T-helper 2 cell treated with Interferon-gamma antibody and Interleukin-4, amounts not matched to agents 5 μg/mL and 100 μg/mL, for 36 hours (primary cell): ENCODE results near the gene EXOSC5.
"Not testable (repeated sequence)": the region's sequence is repeated elsewhere in the genome, so short reads cannot be mapped to it uniquely, and the experiment has no call there.

Experiments used
- DNase-seq: peaks from one replicate; pipeline ENCODE4 v3.0.0; 2021; ENCODE audit warnings: low spot score
- H3K27ac Mint-ChIP-seq: one replicate; pipeline ENCODE4 v1.8.0; 2021; ENCODE audit warnings: mild to moderate bottlenecking, mixed read lengths
- H3K27me3 Mint-ChIP-seq: one replicate; pipeline ENCODE4 v1.8.0; 2021; ENCODE audit warnings: low read depth, mixed read lengths
- H3K36me3 Mint-ChIP-seq: one replicate; pipeline ENCODE4 v1.8.0; 2021; ENCODE audit warnings: low read depth, mixed read lengths
- H3K4me1 Mint-ChIP-seq: one replicate; pipeline ENCODE4 v1.8.0; 2021; ENCODE audit warnings: low read depth, mixed read lengths
- H3K4me3 Mint-ChIP-seq: one replicate; pipeline ENCODE4 v1.8.0; 2022; ENCODE audit warnings: mild to moderate bottlenecking, moderate library complexity, mixed read lengths
- H3K9me3 Mint-ChIP-seq: one replicate; pipeline ENCODE4 v1.8.0; 2021; ENCODE audit warnings: mixed read lengths

EXOSC5 gene

GRCh38 chr19:41397086-41398049 is at the start of gene EXOSC5, which contains the start of gene BCKDHA:
TSS of gene EXOSC5 (minus strand) at chr19:41397359. CDS start at chr19:41397328, 31 bp downstream.
TSS of gene BCKDHA (plus strand) at chr19:41397818. CDS start at chr19:41397828, 10 bp downstream.
- H3K27me3 Mint-ChIP-seq = no peaks in the 10 kb centered on the region
- H3K4me1 Mint-ChIP-seq = peaks cover 27% of the 10 kb centered on the region
- H3K27ac Mint-ChIP-seq = peak within 1 kb of the TSS; percentile 98
- H3K36me3 Mint-ChIP-seq = peaks cover 7% of the 10 kb centered on the region
- DNase-seq = peak; percentile 99
- H3K9me3 Mint-ChIP-seq = no peaks in the 10 kb centered on the region
- peak within 1 kb of the TSS; percentile 97 for H3K4me3 Mint-ChIP-seq

DNA sequence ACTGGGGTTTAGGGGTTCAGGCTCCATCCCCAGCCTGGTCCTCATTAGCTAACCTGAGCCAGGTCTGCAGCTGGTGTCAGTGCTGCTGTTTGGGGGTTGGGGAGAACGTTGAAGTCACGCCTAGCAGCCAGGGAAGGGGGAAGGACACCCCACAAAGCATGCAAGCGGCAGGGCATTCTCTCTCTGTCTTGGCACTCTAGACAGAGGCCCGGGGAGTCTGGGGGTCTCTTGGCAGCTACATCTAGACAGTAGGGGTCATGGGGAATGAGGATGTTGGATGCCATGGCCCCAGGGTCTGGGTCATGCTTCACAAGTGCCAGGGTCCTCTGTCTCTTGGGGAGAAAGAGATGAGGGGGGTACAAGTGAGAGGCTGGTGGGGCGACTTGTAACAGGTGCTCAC is 48.4 kb upstream of the EXOSC5 start:
- no peak for DNase-seq
- no peaks in the 10 kb centered on the region for H3K36me3 Mint-ChIP-seq
- peaks cover 28% of the 10 kb centered on the region for H3K4me1 Mint-ChIP-seq
- no peaks in the 10 kb centered on the region for H3K9me3 Mint-ChIP-seq
- H3K4me3 Mint-ChIP-seq = no peak overlapping the region
- H3K27me3 Mint-ChIP-seq = peaks cover 12% of the 10 kb centered on the region
- H3K27ac Mint-ChIP-seq = no peak overlapping the region

- peak overlapping the region; percentile 41 for H3K27ac Mint-ChIP-seq
- no peak for DNase-seq
- no peaks in the 10 kb centered on the region for H3K9me3 Mint-ChIP-seq
- H3K4me1 Mint-ChIP-seq = peaks cover 23% of the 10 kb centered on the region
- H3K36me3 Mint-ChIP-seq = no peaks in the 10 kb centered on the region
- no peak overlapping the region for H3K4me3 Mint-ChIP-seq
- peaks cover 9% of the 10 kb centered on the region for H3K27me3 Mint-ChIP-seq
Measured at GRCh38 chr19:41443813-41444455, 46.8 kb upstream of the EXOSC5 start.

DNA sequence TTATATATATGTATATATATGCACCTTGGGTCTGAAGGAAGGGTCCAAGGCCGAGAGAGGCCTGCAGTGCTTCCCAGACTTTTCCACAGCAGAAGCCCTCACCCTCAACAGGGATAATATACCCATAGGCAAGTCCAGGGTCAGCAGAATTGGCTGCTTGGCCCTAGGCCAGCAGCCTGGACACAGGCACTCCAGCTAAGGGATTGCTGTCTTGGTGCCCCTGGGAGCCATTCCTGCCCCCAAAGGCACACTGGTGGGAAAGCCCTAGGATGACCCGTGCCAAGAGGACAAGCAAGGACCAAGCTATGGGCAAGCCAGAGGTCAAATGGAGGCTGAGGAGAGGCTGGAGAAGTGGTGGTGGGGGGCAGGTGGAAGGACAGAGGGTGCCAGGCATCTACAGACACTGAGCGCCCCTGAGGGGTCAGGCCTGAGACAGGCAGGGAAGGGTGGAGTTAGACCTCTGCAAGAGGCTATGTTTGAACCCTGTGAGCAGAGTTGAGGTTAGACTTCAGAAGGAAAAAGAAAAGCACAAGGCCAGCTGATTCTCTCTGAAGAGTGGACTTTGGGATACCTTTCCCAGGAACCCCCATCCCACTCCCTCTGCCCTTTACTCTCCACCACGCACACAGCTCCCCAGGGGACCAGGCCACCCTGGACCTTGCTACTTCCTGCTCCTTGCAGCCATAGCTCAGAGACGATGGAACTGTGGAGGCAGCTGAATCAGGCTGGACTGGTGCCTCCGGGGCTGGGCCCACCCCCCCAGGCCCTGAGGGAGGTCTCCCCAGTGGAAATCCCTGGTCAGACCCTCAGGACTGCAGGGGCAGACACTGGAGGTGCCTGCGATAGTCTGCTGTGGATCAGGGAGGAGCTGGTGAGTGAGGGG is 45.6 kb upstream of the EXOSC5 start, which contains the start of gene ERICH4:
ERICH4 (plus strand) TSS at position 684 of the 883 bp plus-strand sequence; CDS start at position 698, 14 bp downstream.
- peaks cover 9% of the 10 kb centered on the region for H3K27me3 Mint-ChIP-seq

GRCh38 chr19:41441321-41441945 is 44.3 kb upstream of the EXOSC5 start:
- Mint-ChIP-seq H3K36me3 (peaks cover 6% of the 10 kb centered on the region), H3K4me3 (no peak overlapping the region), H3K9me3 (no peaks in the 10 kb centered on the region), H3K27ac (no peak overlapping the region), H3K4me1 (peaks cover 27% of the 10 kb centered on the region), H3K27me3 (peaks cover 7% of the 10 kb centered on the region)
- no peak for DNase-seq

More for the DNA sequence above, 45.6 kb upstream of the EXOSC5 start, which contains the start of gene ERICH4:
- no peak within 1 kb of the TSS for H3K4me3 Mint-ChIP-seq
- no peaks in the 10 kb centered on the region for H3K9me3 Mint-ChIP-seq
- peak within 1 kb of the TSS; percentile 41 for H3K27ac Mint-ChIP-seq
- peaks cover 28% of the 10 kb centered on the region for H3K4me1 Mint-ChIP-seq
- peaks cover 3% of the 10 kb centered on the region for H3K36me3 Mint-ChIP-seq
- no peak for DNase-seq

DNA sequence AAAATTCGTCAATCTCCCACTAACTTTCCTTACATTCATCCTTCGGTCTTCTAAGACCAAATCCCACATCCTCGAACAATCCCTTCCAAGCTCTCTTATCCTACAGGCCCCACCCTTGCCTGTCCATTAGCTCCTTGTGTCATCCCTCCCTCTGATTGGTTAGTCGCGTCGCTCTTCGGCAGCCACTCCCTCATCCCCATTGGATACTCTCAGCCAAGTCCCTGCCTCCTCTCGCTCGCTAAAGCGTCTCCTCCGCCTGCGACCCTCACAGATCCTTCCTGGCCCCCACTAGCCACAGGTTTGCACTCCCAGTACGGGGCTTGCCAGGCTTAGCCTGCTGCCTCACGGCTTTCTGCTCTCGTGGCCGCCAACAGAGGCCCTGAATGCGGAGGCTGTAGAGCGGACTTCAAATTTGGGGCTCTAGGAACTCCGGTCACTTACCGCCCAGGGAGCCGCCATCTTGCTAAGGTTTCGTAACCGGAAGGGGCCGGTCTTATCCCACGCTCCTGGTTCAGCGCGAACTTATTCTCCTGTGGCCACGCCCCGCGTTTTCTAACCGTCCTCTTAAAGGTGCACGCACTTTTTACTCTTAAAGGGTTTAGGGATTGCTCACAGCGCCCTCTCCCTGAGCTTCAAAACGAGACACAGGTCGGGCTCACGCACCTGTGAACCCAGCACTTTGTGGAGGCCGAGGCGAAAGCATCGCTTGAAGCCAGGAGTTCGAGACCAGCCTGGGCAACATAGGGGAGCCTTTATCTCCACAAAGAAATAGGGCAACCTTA is 42.5 kb upstream of the EXOSC5 start, which contains the start of gene DMAC2:
DMAC2 (minus strand) TSS at position 472 of the 782 bp plus-strand sequence; CDS start at position 459, 13 bp downstream.
- H3K27ac Mint-ChIP-seq = peak within 1 kb of the TSS; percentile 46
- peak; percentile 97 for DNase-seq
- H3K4me1 Mint-ChIP-seq = peaks cover 27% of the 10 kb centered on the region
- no peak within 1 kb of the TSS for H3K4me3 Mint-ChIP-seq
- no peaks in the 10 kb centered on the region for H3K9me3 Mint-ChIP-seq
- H3K36me3 Mint-ChIP-seq = peaks cover 6% of the 10 kb centered on the region
- peaks cover 7% of the 10 kb centered on the region for H3K27me3 Mint-ChIP-seq

DNA sequence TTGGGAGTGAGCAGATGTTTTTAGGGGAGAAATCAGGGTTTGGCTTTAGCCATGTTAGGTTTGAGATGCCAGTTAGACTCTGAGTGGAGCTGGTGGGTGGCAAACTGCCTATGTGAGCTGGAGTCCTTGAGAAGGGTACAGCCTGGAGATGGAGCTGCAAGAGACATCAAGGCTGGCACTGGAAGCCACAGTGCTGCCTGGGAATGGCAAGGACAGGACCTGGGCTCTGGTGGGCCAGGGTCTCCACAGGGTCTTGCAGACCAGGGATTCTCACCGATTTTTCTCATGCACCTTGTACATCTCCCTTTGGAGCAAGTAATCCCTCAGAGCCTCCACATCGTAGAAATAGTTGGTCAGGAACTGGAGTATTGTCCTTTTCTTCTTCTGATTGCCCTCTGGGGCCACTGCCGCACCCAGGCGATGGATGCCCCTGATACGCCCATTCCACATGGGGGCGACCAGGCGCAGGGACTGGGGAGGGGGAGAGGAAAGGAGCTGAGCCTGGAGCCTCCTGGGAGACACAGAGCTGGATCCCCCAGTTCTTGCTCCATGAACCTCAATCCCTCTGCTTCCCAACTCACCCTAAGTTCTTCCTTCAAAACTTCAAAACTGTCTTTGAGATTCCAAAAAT is 40.9 kb upstream of the EXOSC5 start:
- H3K4me1 Mint-ChIP-seq = peaks cover 23% of the 10 kb centered on the region
- no peaks in the 10 kb centered on the region for H3K27me3 Mint-ChIP-seq
- H3K27ac Mint-ChIP-seq = peak overlapping the region; percentile 18
- peaks cover 6% of the 10 kb centered on the region for H3K36me3 Mint-ChIP-seq
- no peaks in the 10 kb centered on the region for H3K9me3 Mint-ChIP-seq
- no peak overlapping the region for H3K4me3 Mint-ChIP-seq
- no peak for DNase-seq

DNA sequence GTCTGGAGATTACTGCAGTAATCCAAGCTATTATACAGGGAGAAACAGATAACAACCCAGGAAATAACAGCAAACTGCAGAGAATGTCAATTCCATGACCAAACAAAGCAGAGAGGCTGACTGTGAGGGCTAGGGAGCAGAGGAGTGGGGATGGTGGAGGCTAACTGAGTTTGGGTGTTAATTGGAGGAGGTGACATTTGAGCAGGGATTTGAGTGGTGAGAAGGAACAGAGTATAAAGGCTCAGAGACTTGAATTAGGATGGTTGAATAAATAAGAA is 39.5 kb upstream of the EXOSC5 start:
- H3K36me3 Mint-ChIP-seq = peaks cover 15% of the 10 kb centered on the region
- no peak for DNase-seq
- H3K4me1 Mint-ChIP-seq = peaks cover 23% of the 10 kb centered on the region
- no peaks in the 10 kb centered on the region for H3K9me3 Mint-ChIP-seq
- no peak overlapping the region for H3K27ac Mint-ChIP-seq
- H3K27me3 Mint-ChIP-seq = no peaks in the 10 kb centered on the region
- H3K4me3 Mint-ChIP-seq = no peak overlapping the region

- H3K27me3 Mint-ChIP-seq = no peaks in the 10 kb centered on the region
- H3K4me1 Mint-ChIP-seq = peaks cover 21% of the 10 kb centered on the region
- no peak for DNase-seq
- H3K36me3 Mint-ChIP-seq = peaks cover 17% of the 10 kb centered on the region
- H3K4me3 Mint-ChIP-seq = no peak overlapping the region
- H3K27ac Mint-ChIP-seq = no peak overlapping the region
- H3K9me3 Mint-ChIP-seq = no peaks in the 10 kb centered on the region
Measured at GRCh38 chr19:41435936-41436673, 38.9 kb upstream of the EXOSC5 start.

GRCh38 chr19:41435376-41435775 is 38.2 kb upstream of the EXOSC5 start:
- peaks cover 19% of the 10 kb centered on the region for H3K36me3 Mint-ChIP-seq
- H3K4me1 Mint-ChIP-seq = peaks cover 15% of the 10 kb centered on the region
- not testable (repeated sequence) for DNase-seq, H3K27me3 Mint-ChIP-seq, H3K27ac Mint-ChIP-seq, H3K9me3 Mint-ChIP-seq, H3K4me3 Mint-ChIP-seq

- Mint-ChIP-seq H3K27ac (peak overlapping the region; percentile 34), H3K4me3 (no peak overlapping the region), H3K36me3 (peaks cover 19% of the 10 kb centered on the region), H3K9me3 (no peaks in the 10 kb centered on the region), H3K4me1 (peaks cover 10% of the 10 kb centered on the region), H3K27me3 (no peaks in the 10 kb centered on the region)
- DNase-seq = no peak
Measured at GRCh38 chr19:41434450-41434849, 37.3 kb upstream of the EXOSC5 start.

DNA sequence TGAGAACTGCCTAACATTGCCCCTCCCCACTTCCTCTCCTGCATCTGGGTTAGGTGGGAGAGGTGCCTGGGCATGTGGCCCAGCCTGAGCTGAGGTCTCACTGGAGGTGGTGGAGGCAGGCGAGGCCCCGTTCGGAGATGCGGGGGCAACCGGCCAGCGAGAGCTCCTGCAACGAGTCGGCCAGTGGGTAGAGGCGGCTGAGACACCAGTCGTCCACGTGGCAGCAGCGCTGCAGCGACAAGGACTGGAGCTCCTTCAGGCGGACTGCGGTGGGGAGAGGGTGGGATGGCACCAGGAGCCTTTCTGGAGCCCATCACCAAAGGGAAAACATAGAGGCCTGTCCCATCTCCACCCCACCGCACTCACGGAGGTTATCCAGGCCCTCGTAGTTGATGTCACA is 36.0 kb upstream of the EXOSC5 start:
- Mint-ChIP-seq H3K4me1 (peaks cover 12% of the 10 kb centered on the region), H3K4me3 (no peak overlapping the region), H3K27me3 (no peaks in the 10 kb centered on the region), H3K27ac (no peak overlapping the region), H3K36me3 (peaks cover 20% of the 10 kb centered on the region), H3K9me3 (no peaks in the 10 kb centered on the region)
- no peak for DNase-seq
